Left lung (tissue), 10 donors: ENCODE results near the gene CYTH3. TPM values are rescaled to one million over a fixed set of nuclear protein-coding genes. Genes with fewer than 3 reads are reported as not detected.
A peak's percentile ranks its signal among the peaks of the same experiment; 100 is the strongest.
"Not testable (repeated sequence)": the region's sequence is repeated elsewhere in the genome, so short reads cannot be mapped to it uniquely, and the experiment has no call there.

Source experiments
- ATAC-seq: fragments of 200-7000 bp; cut with Tn5 transposase; one replicate; pipeline ENCODE4 v1.9.1; 2020; ENCODE audit warnings: moderate library complexity
- DNase-seq, 4 donors: peaks; one replicate each; pipeline ENCODE4 v3.0.0-alpha.2; 2013 to 2020
- H3K27ac ChIP-seq, 2 donors: fragments of 200-600 bp; sonication (generic) in 1 of 2; one replicate each; pipeline versions ENCODE4 v1.5.0 to v1.8.0; 2020 to 2021
- H3K27me3 ChIP-seq, 2 donors: fragments of 200-600 bp; sonication (generic) in 1 of 2; one replicate each; pipeline versions ENCODE4 v1.5.0 to v1.8.0; 2020 to 2021
- H3K36me3 ChIP-seq, 2 donors: fragments of 200-600 bp; sonication (generic) in 1 of 2; one replicate each; pipeline versions ENCODE4 v1.5.0 to v1.8.0; 2020 to 2021
- H3K4me1 ChIP-seq, 2 donors: fragments of 200-600 bp; one replicate each; pipeline ENCODE4 v1.8.0; 2021
- H3K4me3 ChIP-seq, 2 donors: fragments of 200-600 bp; sonication (generic) in 1 of 2; one replicate each; pipeline versions ENCODE4 v1.5.0 to v1.8.0; 2020 to 2021; ENCODE audit warnings: mild to moderate bottlenecking in 1 of 2
- H3K9me3 ChIP-seq, 2 donors: fragments of 200-600 bp; sonication (generic) in 1 of 2; one replicate each; pipeline versions ENCODE4 v1.5.0 to v1.8.0; 2020 to 2021
- CTCF ChIP-seq, 2 donors: fragments of 200-600 bp; sonication (generic) in 1 of 2; IDR thresholded peaks; one replicate each; pipeline versions ENCODE4 v1.5.0 to v1.8.0; 2021; ENCODE audit warnings: antibody characterized with exemption in 2 of 2
- intact Hi-C, 2 donors: fragments of 100-400 bp; cut with DNase I; formaldehyde crosslinking; loops; one replicate each; pipeline versions ENCODE4 v1.11.2 to v1.14.2; 2022
- polyA plus RNA-seq, 6 donors: library from polyadenylated mRNA; unstranded; fragments of 120-200 nt; gene quantifications; one replicate each; pipeline ENCODE4 v1.2.1, GENCODE V29; 2013; ENCODE audit not compliant: insufficient read length in 6 of 6
- total RNA-seq, 2 donors: library from RNA; stranded (reverse); fragmentation: NEBNext Ultra II Directional; extraction: Animal tissue kit (Norgen Biotek cat#: 25700); gene quantifications; one replicate each; pipeline ENCODE4 v1.2.1, GENCODE V29; 2021
- donor health status: DM: no; HTN: yes; CAD: no.
- donor health status: DM: no; HTN: no; CAD: no.

CYTH3 gene
- total and polyA plus RNA-seq, 8 donors = 20.7 to 29.8 (median 25.8) TPM

- Histone ChIP-seq H3K27me3 (no peaks in the 10 kb centered on the region), H3K4me3 (no peak overlapping the region), H3K36me3 (no peaks in the 10 kb centered on the region), H3K9me3 (no peaks in the 10 kb centered on the region), H3K4me1 (no peaks in the 10 kb centered on the region), H3K27ac (peak overlapping the region in 1 of 2 donors; percentile 7)
- DNase-seq = no peak
- ATAC-seq = no peak
- TF ChIP-seq CTCF (IDR thresholded peaks at IDR 0.05) = no peak
- intact Hi-C loops = no loop called here
Measured at GRCh38 chr7:6284055-6284400, 11.6 kb upstream of the CYTH3 start.

- intact Hi-C loops, H3K9me3 ChIP-seq, H3K27me3 ChIP-seq, H3K4me3 ChIP-seq, H3K4me1 ChIP-seq, H3K36me3 ChIP-seq, DNase-seq: not testable (repeated sequence)
- peak overlapping the region; percentile 7 to 46 for H3K27ac ChIP-seq
- ATAC-seq = peak; percentile 66
Measured at GRCh38 chr7:6283391-6284054, 11.1 kb upstream of the CYTH3 start.

- intact Hi-C loops = loop anchor here in 1 of 2 donors (10.0 kb wide), 1 partner anchor 115 kb away; no protein-coding TSS in a partner anchor
- Histone ChIP-seq H3K36me3 (no peaks in the 10 kb centered on the region), H3K27ac (no peak overlapping the region), H3K4me3 (no peak overlapping the region), H3K4me1 (no peaks in the 10 kb centered on the region), H3K27me3 (no peaks in the 10 kb centered on the region), H3K9me3 (no peaks in the 10 kb centered on the region)
- no peak for TF ChIP-seq CTCF (IDR thresholded peaks at IDR 0.05)
- DNase-seq (no peak), ATAC-seq (no peak)
Measured at GRCh38 chr7:6279937-6280336, 7.5 kb upstream of the CYTH3 start.

- no peak for DNase-seq
- no peak for TF ChIP-seq CTCF (IDR thresholded peaks at IDR 0.05)
- H3K9me3 ChIP-seq = no peaks in the 10 kb centered on the region
- H3K4me1 ChIP-seq = no peaks in the 10 kb centered on the region
- intact Hi-C loops = loop anchor here in 1 of 2 donors (10.0 kb wide), 1 partner anchor 115 kb away; no protein-coding TSS in a partner anchor
- no peak overlapping the region for H3K4me3 ChIP-seq
- H3K27ac ChIP-seq = no peak overlapping the region
- ATAC-seq = no peak
- H3K27me3 ChIP-seq = no peaks in the 10 kb centered on the region
- no peaks in the 10 kb centered on the region for H3K36me3 ChIP-seq
Measured at GRCh38 chr7:6279341-6279740, 6.9 kb upstream of the CYTH3 start.

GRCh38 chr7:6278749-6279310, 6.4 kb upstream of the CYTH3 start:
- Histone ChIP-seq H3K4me1 (no peaks in the 10 kb centered on the region), H3K27me3 (no peaks in the 10 kb centered on the region), H3K27ac (no peak overlapping the region), H3K9me3 (no peaks in the 10 kb centered on the region), H3K4me3 (no peak overlapping the region), H3K36me3 (no peaks in the 10 kb centered on the region)
- ATAC-seq (no peak), DNase-seq (no peak)
- intact Hi-C loops = loop anchor here in 1 of 2 donors (10.0 kb wide), 1 partner anchor 114 kb away; no protein-coding TSS in a partner anchor
- no peak for TF ChIP-seq CTCF (IDR thresholded peaks at IDR 0.05)
